HG03432 (cell line): Measurements from ENCODE around the gene NOX5.

ENCODE experiments used
- ATAC-seq: cut with Tn5 transposase; IDR thresholded peaks from one replicate; pipeline ENCODE4 v1.9.1; 2021; ENCODE audit warnings: mild to moderate bottlenecking, moderate library complexity; ENCODE audit not compliant: unreplicated experiment

Gene NOX5

DNA sequence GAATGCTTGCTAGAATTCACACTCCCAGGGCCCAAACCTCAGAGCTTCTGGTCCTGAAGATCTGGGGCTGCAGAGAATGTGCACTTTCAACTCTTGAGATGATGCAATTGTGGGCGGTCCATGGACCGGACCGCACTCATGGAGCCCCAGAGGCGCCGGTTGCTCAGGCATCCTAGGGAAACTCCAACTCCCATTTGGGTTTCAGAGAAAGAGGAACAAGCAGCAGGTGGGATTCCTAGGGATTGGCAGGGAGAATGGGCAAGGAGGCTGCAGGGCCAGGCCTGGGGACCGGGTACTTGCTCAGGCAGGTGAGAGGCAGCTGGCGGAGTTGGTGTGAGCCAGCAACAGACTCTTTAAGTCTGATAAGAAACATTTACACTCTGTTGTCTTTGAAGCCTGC is 3.5 kb downstream of the NOX5 start:
- no peak for ATAC-seq

DNA sequence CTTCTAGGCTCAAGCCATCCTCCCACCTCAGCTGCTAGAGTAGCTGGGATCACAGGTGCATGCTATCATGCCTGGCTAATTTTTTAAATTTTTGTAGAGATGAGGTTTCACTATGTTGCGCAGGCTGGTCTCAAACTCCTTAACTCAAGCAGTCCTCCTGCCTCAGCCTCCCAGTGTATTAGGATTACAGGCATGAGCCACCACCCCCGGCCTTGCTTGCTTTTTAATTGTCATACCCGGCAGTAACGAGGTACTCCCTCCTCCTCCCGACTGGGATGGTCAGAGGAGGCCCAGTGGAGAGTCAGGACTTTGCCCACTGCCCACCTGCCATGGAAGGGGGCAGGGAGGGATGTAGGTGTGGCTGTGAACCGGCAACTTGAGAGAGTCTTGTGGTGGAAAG is 4.5 kb downstream of the NOX5 start:
- no peak for ATAC-seq

DNA sequence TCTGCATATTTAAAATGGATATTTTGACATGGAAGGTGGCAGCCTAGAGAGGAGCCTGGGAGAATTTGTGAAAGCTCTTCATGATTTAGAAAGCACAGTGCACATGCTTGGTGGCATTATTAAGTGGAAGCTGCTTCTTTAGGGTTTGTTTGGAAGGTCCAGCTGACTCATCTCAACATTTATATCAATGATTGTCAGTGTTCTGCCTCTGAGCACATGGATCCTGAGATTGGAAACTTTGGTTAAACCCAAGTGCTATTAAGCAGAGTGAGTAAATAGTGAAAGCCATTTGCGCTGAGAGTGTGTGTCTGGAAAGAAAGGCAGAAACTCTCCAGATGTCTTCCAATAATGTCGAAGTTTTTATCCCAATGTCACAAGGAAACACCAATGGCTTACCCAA is 7.4 kb downstream of the NOX5 start:
- ATAC-seq = no peak

DNA sequence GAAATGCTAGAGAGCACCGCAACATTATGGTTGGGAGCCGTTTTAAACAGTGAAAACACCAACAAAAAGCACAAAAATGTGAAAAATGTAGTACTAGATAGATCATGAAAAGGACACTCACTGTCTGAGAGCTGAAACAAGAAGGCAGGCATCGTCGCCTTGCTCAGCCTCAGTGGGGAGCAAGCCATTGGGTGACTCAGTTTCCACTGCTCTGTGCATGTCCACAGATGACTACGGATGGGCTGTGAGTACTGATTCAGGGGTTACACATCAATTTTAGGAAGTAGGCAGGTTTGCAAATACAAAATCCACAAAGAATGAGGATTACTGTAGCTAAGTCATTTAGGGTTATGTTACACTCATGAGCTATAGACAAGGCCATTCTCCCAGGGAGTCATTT is 10.8 kb downstream of the NOX5 start:
- ATAC-seq = no peak

DNA sequence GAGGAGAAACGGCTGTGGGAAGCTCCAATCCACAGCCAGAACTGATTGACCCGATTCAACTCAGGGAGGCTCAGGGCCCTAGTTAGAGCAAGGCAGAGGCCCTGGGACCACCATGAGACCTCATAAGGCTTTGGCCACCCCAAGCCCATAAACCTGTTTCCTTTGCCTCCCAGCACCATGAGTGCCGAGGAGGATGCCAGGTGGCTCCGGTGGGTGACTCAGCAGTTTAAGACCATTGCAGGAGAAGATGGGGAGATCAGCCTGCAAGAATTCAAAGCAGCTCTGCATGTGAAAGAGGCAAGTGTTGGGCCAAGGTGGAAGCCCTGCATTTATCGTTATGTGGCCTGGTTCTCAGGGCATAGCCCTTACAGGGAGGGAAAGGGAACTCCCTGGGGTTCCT is 11.9 kb downstream of the NOX5 start:
- ATAC-seq = no peak

DNA sequence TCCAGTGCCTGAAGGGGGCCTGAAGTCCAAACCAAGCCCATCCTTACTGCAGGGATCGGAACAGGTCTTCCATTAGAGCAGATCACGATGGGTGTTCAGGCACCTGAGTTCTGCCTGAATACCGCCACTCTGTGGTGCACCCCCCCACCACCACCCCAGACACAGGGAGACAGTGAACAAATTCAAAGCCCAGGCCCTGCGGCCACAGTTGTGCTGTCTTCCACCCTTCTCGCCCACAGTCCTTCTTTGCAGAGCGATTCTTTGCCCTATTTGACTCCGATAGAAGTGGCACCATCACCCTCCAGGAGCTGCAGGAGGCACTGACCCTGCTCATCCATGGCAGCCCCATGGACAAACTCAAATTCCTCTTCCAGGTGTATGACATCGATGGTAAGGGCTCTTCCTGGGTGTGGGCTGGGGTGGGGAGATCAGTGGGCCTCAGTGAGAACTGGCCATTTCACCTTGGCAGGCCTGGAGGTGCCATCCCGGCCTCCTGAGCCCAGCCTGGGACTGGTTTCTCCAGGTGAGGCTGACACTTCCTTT is 13.6 kb downstream of the NOX5 start:
- no peak for ATAC-seq

DNA sequence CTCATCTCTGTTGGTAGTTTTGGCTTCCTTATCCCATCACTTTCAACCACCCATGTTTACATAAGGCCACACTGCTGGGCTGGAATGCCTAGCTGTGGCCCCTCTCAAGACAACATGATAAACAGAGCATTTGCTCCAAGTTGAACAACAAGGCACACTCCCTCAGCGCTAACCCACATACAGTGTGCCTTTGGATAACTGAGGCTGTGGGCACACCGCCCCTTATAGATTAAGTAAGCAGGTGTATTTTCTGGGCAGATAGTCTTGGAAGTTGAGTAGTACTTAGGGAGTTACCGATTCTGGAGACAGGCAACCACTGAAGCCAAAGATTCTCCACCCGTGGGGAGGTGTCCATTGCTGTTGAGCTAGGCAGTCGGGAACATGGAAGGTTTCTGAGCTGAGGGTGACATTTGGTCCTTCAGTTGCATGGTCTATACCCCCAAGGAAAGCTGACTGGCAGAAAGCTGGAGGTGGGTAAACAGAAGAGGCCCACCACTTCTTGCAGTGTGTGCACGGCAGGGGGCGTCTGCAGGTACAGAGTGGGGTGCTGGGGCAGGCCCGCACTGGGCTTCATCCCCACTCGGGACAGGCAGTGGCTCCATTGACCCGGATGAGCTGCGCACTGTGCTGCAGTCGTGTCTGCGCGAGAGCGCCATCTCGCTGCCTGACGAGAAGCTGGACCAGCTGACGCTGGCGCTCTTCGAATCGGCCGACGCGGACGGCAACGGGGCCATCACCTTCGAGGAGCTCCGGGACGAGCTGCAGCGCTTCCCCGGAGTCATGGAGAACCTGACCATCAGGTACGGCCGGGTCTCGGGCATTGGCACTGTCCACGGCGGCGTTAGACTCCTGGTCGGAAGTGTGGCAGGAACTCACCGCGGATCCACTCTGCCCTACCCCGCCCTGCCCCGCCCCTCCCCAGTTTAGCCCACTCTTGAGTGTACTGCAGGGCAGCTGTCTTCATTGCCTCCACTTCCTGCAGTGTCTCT is 16.8 kb downstream of the NOX5 start:
- ATAC-seq = no peak

DNA sequence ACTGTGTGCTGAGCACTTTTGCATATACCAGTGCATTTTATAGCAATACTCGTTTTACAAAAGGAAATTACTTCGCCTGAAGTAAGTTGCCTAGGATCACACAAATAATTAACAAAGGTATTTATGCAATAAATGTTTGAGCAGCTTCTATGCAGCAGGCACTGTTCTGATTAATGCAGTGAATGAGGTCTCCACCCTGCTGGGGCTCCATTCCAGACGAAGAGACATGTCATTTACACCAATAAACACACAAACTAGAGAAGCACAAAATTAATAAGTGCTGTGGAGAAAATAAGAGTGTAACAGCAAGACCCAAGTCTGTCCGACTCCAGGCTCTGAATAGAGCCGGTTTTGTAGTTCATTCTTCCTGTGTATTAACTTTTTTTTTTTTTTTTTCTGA is 17.5 kb downstream of the NOX5 start:
- no peak for ATAC-seq

DNA sequence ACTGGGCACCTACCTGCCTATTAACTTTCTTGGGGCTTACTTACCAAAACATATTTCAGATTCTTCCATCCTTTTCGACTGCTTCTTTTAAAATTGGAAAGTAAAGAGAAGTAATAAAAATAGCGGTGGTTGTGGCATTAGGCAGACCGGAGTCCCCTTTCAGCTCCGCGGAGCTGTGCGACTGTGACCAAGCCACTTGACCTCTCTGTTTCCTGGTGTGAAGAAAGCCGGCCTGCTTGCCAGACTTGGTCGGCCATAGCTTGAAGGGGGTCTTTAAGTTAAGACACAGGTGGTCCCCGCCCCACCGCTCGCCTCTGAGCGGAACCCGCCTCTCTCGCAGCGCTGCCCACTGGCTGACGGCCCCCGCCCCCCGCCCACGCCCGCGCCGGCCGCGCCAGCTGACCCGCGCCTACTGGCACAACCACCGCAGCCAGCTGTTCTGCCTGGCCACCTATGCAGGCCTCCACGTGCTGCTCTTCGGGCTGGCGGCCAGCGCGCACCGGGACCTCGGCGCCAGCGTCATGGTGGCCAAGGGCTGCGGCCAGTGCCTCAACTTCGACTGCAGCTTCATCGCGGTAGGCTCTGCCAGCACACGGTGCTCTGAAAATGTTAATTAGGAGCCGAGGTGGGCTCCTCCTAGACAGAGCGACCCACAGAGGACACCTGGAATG is 18.3 kb downstream of the NOX5 start:
- no peak for ATAC-seq

DNA sequence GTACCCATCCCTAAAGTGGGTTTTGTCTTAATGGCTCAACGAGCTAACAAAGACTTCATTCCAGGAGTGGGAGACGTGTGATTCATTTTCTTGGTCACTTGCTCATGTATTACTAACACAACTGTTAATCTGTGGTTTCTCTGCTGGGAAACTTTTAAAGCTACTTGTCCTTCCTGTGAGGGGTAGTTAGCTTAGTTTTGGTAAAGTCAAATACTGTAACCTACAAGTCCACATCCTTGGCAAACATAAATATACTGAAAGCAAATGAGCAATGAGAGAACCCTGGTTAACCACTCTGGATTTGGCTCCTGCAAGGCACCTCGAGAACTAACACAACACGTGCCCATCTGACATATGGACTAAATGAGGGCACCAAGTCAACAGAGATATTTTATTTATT is 19.9 kb downstream of the NOX5 start:
- ATAC-seq = no peak

DNA sequence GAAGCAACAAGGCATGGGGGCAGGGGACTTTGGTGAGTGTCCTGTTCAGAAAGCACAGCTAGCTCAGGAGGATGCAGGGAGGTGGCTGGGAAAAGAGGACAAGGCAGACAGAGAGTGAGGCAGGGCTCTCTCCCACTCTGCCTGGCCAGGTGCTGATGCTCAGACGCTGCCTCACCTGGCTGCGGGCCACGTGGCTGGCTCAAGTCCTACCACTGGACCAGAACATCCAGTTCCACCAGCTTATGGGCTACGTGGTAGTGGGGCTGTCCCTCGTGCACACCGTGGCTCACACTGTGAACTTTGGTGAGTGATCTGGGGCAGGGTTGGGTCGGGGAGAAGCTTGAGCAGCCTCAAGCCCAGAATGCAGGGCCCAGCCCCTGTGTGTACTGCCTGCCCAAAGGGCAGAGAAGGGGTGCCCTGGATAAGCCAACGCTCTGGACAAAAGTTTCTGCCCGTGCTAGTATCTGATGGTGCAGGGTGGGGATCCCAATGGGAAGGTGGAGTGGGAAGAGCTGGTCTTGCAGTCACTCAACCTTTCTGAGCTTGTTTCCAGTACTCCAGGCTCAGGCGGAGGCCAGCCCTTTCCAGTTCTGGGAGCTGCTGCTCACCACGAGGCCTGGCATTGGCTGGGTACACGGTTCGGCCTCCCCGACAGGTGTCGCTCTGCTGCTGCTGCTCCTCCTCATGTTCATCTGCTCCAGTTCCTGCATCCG is 20.9 kb downstream of the NOX5 start:
- ATAC-seq = no peak

DNA sequence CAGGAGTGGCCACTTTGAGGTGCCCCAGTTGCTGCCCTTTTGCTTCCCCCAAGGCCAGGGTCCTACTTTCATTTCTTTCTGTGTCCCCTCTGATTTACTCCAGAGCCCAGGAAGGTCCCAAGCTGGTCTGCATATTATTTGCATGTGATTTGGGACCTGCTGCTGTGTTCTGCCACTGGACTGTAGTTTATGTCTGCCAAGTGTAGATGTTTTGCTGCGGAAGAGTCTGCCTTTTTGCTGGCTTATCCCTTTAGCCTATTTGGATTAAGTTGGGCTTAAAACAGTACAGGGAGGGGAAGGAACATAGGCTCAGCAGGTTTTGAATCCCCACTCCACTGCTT is 21.4 kb downstream of the NOX5 start:
- ATAC-seq = no peak

DNA sequence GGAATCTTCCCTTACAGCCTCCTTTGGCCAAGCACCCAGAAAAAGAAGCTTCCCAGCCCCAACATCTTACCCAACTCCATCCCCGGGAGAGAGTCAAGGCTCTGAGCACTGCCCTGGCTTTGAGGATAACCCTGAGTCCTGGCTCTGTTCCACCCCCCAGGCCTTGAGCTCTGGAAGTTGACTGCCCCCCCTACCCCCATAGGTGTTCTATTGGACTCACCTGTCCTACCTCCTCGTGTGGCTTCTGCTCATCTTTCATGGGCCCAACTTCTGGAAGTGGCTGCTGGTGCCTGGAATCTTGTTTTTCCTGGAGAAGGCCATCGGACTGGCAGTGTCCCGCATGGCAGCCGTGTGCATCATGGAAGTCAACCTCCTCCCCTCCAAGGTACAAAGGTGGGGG is 22.3 kb downstream of the NOX5 start:
- ATAC-seq = no peak

DNA sequence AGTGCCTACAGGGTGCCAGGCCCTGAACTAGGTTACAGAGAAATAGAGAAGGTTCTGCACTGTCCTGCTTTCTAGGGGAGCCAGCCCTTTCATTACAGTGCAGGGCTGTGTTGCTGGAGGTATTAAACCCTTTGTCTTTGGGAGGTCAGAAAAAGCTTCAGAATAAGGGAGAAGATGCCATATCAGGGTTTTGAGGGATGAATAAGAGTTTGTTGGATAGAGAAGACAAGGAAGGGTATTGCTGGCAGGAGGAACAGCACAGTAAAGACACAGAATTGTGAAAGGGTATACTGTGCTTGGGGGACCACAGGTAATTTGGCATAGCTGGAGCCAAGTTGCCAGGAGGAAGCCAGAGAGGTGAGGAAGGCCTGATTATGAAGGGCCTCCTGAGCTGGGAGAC is 23.0 kb downstream of the NOX5 start:
- ATAC-seq = no peak

DNA sequence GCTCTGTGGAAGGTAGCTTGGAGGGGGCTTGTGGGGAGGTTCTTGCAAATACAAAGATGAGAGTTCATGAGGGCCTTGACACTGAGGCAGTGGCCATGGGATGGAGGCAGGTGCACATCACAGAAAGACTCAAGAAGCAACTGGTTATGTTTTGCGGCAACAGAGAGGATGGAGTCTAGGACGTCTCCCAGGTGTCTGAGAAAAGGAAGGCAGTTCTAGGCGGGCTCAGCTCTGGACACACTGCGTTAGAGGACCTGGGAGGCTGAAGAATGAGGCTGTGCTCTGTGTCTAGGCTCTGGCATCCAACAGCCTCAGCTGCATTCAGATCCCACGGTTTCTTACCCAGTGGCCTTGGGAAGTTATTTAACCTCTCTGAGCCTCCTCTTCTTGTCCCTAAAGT is 23.5 kb downstream of the NOX5 start:
- no peak for ATAC-seq

DNA sequence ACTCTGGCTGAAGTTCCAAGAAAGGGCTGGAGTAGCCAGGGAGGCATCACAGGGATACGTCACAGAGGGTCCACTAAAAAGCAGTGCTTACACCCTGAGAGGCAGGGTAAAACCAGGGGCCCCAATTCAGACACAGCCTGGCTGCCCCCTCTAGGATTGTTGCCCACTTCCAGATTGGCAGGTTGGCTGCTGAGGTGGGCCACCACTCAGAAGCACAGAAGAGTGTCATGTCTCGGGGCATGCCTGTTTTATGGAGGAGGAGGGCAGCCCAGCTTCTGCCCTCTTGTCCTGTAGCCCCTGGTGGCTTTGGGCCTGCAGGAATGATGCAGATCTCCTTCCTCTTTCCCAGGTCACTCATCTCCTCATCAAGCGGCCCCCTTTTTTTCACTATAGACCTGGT is 24.0 kb downstream of the NOX5 start:
- ATAC-seq = no peak

DNA sequence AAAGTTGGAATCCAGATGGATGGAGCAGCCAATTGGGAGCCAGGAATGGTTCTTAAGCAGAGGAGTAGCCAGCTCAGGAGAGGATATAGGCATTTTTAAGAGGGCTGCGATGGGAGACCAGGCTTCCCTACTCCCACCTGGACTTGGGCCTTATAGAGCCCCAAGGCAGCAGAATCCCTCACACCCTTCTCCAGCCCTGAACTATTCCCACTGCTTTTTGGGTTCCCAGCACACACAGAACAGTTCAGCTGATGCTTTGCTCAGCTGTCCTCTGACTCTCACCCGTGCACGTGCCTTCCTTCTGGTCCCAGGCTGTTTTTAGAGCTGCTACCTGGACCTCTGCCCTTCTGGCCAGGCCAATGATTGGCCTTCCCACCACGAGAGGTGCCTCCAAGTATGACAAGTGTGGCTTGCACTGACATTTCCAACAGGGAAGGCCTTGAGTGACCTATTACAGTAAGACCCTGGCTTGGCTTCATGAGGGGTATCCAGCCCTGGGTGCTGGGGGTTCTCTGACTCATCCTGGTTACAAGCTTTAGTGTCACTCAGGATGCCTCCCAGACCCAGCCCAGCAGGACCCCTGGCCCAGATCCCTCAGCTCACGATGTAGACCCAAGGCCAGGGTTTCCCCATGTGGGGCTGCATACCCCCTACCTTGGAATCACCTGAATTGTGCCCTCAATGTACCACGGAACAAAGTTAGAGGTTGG is 25.2 kb downstream of the NOX5 start:
- no peak for ATAC-seq

DNA sequence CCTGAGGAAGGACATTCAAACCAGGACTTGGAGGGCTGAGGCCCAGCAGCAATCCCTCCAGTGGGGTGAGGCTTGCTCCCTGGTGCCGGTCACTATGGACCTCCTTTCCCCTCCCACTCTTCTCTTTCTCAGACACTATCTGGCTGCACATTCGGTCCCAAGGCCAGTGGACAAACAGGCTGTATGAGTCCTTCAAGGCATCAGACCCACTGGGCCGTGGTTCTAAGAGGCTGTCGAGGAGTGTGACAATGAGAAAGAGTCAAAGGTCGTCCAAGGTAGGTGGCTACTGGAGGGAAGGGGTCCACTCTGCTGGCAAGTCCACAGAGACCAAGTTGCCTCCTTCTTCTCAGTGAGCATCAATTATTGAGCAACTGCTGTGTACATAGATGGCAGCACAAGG is 28.0 kb downstream of the NOX5 start:
- ATAC-seq = no peak

DNA sequence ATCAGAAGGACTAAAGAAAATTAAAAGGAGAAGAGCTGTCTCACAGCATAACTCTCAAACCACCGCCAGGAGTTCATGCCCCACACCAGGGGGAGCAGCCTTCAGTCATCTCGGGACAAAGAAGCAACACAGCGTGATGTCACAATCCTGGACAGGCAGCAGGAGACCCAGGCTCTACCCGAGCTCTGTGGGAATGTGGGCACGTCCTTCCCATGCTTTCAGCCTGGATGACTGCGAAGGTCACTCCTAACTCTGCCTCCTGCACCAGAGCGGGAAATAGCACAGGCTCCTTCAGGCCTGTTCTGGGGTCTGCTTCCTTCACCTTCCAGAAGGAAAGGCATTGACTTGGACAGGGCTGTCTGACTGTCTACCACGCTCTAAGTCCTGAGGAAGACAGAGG is 31.3 kb downstream of the NOX5 start:
- no peak for ATAC-seq

DNA sequence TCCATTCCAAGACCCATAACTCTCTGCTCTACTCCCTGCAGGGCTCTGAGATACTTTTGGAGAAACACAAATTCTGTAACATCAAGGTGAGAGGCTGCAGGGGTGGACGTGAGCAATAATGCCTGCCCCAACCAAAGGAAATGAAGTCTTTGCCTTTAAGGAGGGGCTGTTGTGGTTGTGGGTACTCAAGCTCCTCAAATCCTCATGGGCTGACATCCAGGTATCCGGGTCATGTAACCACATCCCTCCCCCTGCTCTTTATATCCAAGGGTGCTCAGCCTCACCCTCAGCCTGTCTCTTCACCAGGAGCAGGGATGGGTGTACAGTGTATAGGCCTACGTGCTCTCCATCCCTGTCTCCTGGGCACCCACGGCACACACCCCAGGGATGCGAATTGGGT is 32.3 kb downstream of the NOX5 start:
- no peak for ATAC-seq

DNA sequence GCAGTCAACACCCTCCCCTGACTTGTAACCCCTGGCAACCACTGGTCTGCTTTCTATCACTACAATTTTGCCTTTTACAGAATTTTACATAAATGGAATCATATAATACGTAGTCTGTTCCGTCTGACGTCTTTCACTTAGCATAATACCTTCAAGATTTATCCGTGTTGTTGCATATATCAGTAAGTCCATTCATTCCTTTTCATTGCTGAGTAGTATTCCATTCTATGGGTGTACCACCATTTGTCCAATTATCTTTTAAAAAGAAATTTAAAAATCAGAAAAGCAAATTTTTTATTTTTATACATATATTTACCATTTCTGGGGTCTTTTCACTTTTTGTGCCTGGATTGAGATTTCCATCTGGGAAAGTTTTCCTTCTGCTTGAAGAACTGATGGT is 35.5 kb downstream of the NOX5 start:
- ATAC-seq = no peak
